Epithelial cell of proximal tubule (primary cell): ENCODE results near the gene EPHA4. TPM values are rescaled to one million over a fixed set of nuclear protein-coding genes. Genes with fewer than 3 reads are reported as not detected.

Experiments
- DNase-seq: peaks from one replicate; pipeline ENCODE4 v3.0.0-alpha.2; 2011; ENCODE audit warnings: low read depth
- H3K4me3 ChIP-seq: 2 replicates; pipeline ENCODE4 v1.5.1; 2011; ENCODE audit warnings: low read depth, mild to moderate bottlenecking, low read length
- CTCF ChIP-seq: conservative IDR thresholded peaks from 2 replicates; pipeline ENCODE4 v1.5.1; 2012; ENCODE audit warnings: low read depth, mild to moderate bottlenecking, low read length
- total RNA-seq: library from RNA; depleted of rRNA; stranded (reverse); fragments of >200 nt; gene quantifications from 2 replicates; pipeline ENCODE4 v1.2.3, GENCODE V29; 2015

Gene EPHA4
- total RNA-seq, 1 donor from 2014 or later, result 13.3 TPM

GRCh38 chr2:221467610-221468009, 104.5 kb downstream of the EPHA4 start:
- TF ChIP-seq CTCF, result no peak
- DNase-seq, result no peak
- H3K4me3 ChIP-seq, result no peak overlapping the region

DNA sequence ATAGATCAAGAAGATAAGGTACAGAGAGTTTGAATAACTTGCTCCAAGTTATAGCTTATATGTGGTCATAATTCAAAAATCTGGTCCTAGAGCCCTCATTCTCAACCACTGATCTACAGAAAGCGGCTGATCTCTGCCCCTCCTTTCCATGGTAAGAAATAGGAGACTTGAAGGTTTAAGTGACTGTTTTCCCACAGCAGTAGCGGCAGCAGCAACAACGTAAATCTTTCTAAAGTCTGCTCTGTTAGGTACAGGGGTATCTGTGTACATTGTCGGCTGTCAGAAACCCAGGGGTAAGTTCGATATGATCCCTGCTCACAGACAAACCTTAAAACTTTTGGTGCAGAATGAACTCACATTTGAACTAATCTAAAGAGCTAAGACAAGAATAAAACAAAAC, 105.4 kb downstream of the EPHA4 start:
- DNase-seq, result no peak
- TF ChIP-seq CTCF, result no peak
- H3K4me3 ChIP-seq, result no peak overlapping the region

GRCh38 chr2:221465776-221466175, 106.3 kb downstream of the EPHA4 start:
- no peak for DNase-seq
- TF ChIP-seq CTCF, result no peak
- H3K4me3 ChIP-seq, result no peak overlapping the region

DNA sequence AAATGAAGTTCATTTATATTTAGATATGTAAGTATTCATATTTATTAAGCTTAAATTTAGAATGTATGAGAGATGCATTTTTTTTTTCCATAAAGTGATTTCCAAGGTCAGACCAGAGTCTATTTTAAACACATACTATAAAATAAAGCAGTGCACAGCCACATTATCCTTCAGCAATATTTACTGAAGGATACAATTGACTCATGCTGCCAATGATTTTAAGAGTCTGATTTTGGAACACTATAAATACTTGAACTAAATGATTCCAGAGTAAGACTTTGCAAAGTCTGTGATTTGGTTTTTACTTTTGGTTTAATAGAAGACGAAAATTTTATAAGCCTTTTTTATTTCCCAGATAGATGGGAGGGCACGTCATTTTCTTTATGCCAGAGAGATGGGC, 107.1 kb downstream of the EPHA4 start:
- no peak for TF ChIP-seq CTCF
- H3K4me3 ChIP-seq, result no peak overlapping the region

GRCh38 chr2:221463241-221463896, 108.7 kb downstream of the EPHA4 start:
- no peak for DNase-seq
- H3K4me3 ChIP-seq, result no peak overlapping the region
- TF ChIP-seq CTCF, result no peak

More for the DNA sequence above, 107.1 kb downstream of the EPHA4 start:
- no peak for DNase-seq

DNA sequence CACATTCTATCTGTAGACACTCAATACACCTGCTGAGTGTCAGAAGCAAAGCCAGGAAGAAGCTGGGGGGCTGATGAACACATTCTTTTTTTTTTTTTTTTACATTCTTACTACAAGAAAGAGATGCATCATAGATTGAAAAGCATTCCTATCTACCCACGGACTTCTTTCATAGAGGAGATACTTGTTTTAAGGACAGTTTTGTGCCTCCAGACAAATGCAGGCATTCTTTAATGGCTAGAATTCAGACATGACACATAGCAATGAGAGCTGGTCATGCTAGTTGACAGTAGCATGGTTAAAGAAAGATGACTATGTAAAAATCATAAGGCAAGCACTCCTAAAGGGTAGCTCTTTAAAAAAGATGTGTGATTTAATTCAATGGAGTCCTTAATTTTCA, 110.2 kb downstream of the EPHA4 start:
- no peak for DNase-seq
- no peak for TF ChIP-seq CTCF

GRCh38 chr2:221460136-221460535, 112.0 kb downstream of the EPHA4 start:
- TF ChIP-seq CTCF, result no peak
- H3K4me3 ChIP-seq, result no peak overlapping the region
- no peak for DNase-seq

More for the DNA sequence above, 110.2 kb downstream of the EPHA4 start:
- no peak overlapping the region for H3K4me3 ChIP-seq
